GM23338 (cell line): ENCODE data around the gene SPAAR. TPM values are rescaled to one million over a fixed set of nuclear protein-coding genes. Genes with fewer than 3 reads are reported as not detected.

ENCODE experiments used
- ATAC-seq: fragments of 200-7000 bp; cut with Tn5 transposase; 3 replicates; pipeline ENCODE4 v1.9.1; 2020
- DNase-seq: peaks from one replicate; pipeline ENCODE4 v3.0.0-alpha.2; 2015; ENCODE audit warnings: low spot score
- H2AFZ ChIP-seq: fragments of 200-600 bp; sonication (generic); 2 replicates; pipeline ENCODE4 v1.8.0; 2016; ENCODE audit warnings: antibody characterized with exemption, mild to moderate bottlenecking, moderate library complexity
- H3F3A ChIP-seq: fragments of 200-600 bp; sonication (generic); replicated peaks from 2 replicates; pipeline ENCODE4 v1.8.0; 2017; ENCODE audit warnings: antibody characterized with exemption, mixed run types, low read depth
- H3K27ac ChIP-seq: fragments of 200-600 bp; sonication (generic); 2 replicates; pipeline ENCODE4 v1.6.1; 2016; ENCODE audit warnings: low read depth
- H3K27me3 ChIP-seq: fragments of 200-600 bp; sonication (generic); 2 replicates; pipeline ENCODE4 v1.8.0; 2016; ENCODE audit warnings: mild to moderate bottlenecking, mixed run types, moderate library complexity; ENCODE audit not compliant: insufficient read depth
- H3K36me3 ChIP-seq: fragments of 200-600 bp; sonication (generic); 2 replicates; pipeline ENCODE4 v1.8.0; 2016; ENCODE audit warnings: mild to moderate bottlenecking; ENCODE audit not compliant: insufficient read depth
- H3K4me1 ChIP-seq: fragments of 200-600 bp; sonication (generic); 2 replicates; pipeline ENCODE4 v1.8.0; 2016; ENCODE audit warnings: mild to moderate bottlenecking, moderate library complexity; ENCODE audit not compliant: insufficient read depth
- H3K4me2 ChIP-seq: fragments of 200-600 bp; sonication (generic); 2 replicates; pipeline ENCODE4 v1.7.1; 2017; ENCODE audit warnings: mixed run types
- H3K4me3 ChIP-seq: fragments of 200-600 bp; sonication (generic); 2 replicates; pipeline ENCODE4 v1.6.1; 2016; ENCODE audit warnings: mixed run types
- H3K79me2 ChIP-seq: fragments of 200-600 bp; sonication (generic); replicated peaks from 2 replicates; pipeline ENCODE4 v1.8.0; 2017; ENCODE audit warnings: mild to moderate bottlenecking; ENCODE audit not compliant: insufficient read depth
- H3K9me2 ChIP-seq: fragments of 200-600 bp; sonication (generic); 2 replicates; pipeline ENCODE4 v1.8.0; 2017; ENCODE audit not compliant: insufficient read depth
- H4K20me1 ChIP-seq: fragments of 200-600 bp; sonication (generic); replicated peaks from 2 replicates; pipeline ENCODE4 v1.8.0; 2017; ENCODE audit warnings: mild to moderate bottlenecking; ENCODE audit not compliant: insufficient read depth
- H3K27ac Mint-ChIP-seq: 2 replicates; pipeline ENCODE4 v1.8.0; 2020; ENCODE audit warnings: inconsistent platforms, mild to moderate bottlenecking, moderate library complexity, mixed read lengths
- H3K27me3 Mint-ChIP-seq: 3 replicates; pipeline ENCODE4 v1.8.0; 2022; ENCODE audit warnings: low read depth, mild to moderate bottlenecking, moderate library complexity, mixed read lengths, inconsistent platforms; ENCODE audit not compliant: insufficient read depth, poor library complexity
- H3K36me3 Mint-ChIP-seq: 3 replicates; pipeline ENCODE4 v1.8.0; 2021; ENCODE audit warnings: low read depth, mild to moderate bottlenecking, inconsistent platforms, moderate library complexity, mixed read lengths
- H3K4me1 Mint-ChIP-seq: 3 replicates; pipeline ENCODE4 v1.8.0; 2020; ENCODE audit warnings: mild to moderate bottlenecking, inconsistent platforms, mixed read lengths
- H3K4me3 Mint-ChIP-seq: 3 replicates; pipeline ENCODE4 v1.8.0; 2021; ENCODE audit warnings: moderate library complexity, mild to moderate bottlenecking, inconsistent platforms, mixed read lengths
- H3K9me3 Mint-ChIP-seq: 3 replicates; pipeline ENCODE4 v1.8.0; 2020; ENCODE audit warnings: moderate library complexity, mild to moderate bottlenecking, inconsistent platforms, mixed read lengths
- CREB1 ChIP-seq: fragments of 250-450 bp; sonication (Bioruptor Pico); IDR thresholded peaks from 2 replicates; pipeline ENCODE4 v1.5.0; 2020; ENCODE audit warnings: low read depth, mild to moderate bottlenecking, moderate library complexity
- EZH2 ChIP-seq: fragments of 200-600 bp; sonication (generic); IDR thresholded peaks from one replicate; pipeline ENCODE4 v1.8.0; 2017; ENCODE audit warnings: antibody characterized with exemption, mild to moderate bottlenecking, low read depth; ENCODE audit not compliant: unreplicated experiment
- EZH2phosphoT487 ChIP-seq: fragments of 200-600 bp; sonication (generic); IDR thresholded peaks from one replicate; pipeline ENCODE4 v1.8.1; 2018; ENCODE audit warnings: antibody characterized with exemption; ENCODE audit not compliant: unreplicated experiment
- JUNB ChIP-seq: IDR thresholded peaks from one replicate; pipeline ENCODE4 v1.6.1; 2016; ENCODE audit warnings: antibody characterized with exemption; ENCODE audit not compliant: unreplicated experiment
- NANOG ChIP-seq: IDR thresholded peaks from 2 replicates; pipeline ENCODE4 v1.6.1; 2016; ENCODE audit warnings: antibody characterized with exemption, borderline replicate concordance
- POLR2AphosphoS5 ChIP-seq: IDR thresholded peaks from 2 replicates; pipeline ENCODE4 v1.6.1; 2016; ENCODE audit warnings: antibody characterized with exemption, low read depth
- STAT1 ChIP-seq: IDR thresholded peaks from one replicate; pipeline ENCODE4 v1.6.1; 2016; ENCODE audit warnings: antibody characterized with exemption; ENCODE audit not compliant: unreplicated experiment
- ZNF114 ChIP-seq: fragments of 250-450 bp; sonication (Bioruptor Pico); IDR thresholded peaks from 2 replicates; pipeline ENCODE4 v1.5.0; 2020; ENCODE audit warnings: mild to moderate bottlenecking, moderate library complexity
- ZNF331 ChIP-seq: fragments of 250-450 bp; sonication (Bioruptor Pico); IDR thresholded peaks from 2 replicates; pipeline ENCODE4 v1.5.0; 2020; ENCODE audit warnings: low read depth, mild to moderate bottlenecking, moderate library complexity
- polyA plus RNA-seq: library from polyadenylated mRNA; unstranded; fragments of >200 nt; fragmentation: Nextera tagmentation; extraction: Ambion mirVana; gene quantifications from 2 replicates; pipeline ENCODE4 v1.2.1, GENCODE V29; 2016
- total RNA-seq: library from RNA; depleted of rRNA; stranded (reverse); fragments of >200 nt; shearing (Covaris generic); gene quantifications from 2 replicates; pipeline ENCODE4 v1.2.3, GENCODE V29; 2014
- TF ChIP-seq, protein P1 (sequence below): IDR thresholded peaks from one replicate; pipeline ENCODE4 v1.6.1; 2018; ENCODE audit warnings: antibody characterized with exemption; ENCODE audit not compliant: unreplicated experiment
- TF ChIP-seq, protein P2 (sequence below): IDR thresholded peaks from 2 replicates; pipeline ENCODE4 v1.6.1; 2016; ENCODE audit warnings: antibody characterized with exemption
- TF ChIP-seq, protein P3 (sequence below), 2 experiments: fragments of 200-600 bp in 1 of 2; sonication (generic) in 1 of 2; conservative IDR thresholded peaks; 2 replicates each; pipeline versions ENCODE4 v1.5.1 to v1.6.1; 2016 to 2017; ENCODE audit warnings: antibody characterized with exemption in 2 of 2, low read depth in 2 of 2, mild to moderate bottlenecking in 2 of 2, moderate library complexity in 1 of 2
- TF ChIP-seq, protein P4 (sequence below): fragments of 250-450 bp; sonication (Bioruptor Pico); IDR thresholded peaks from 2 replicates; pipeline ENCODE4 v1.5.0; 2020; ENCODE audit warnings: mild to moderate bottlenecking, moderate library complexity

The SPAAR gene
- total and polyA plus RNA-seq, 2 experiments from 2014 or later = not detected

DNA sequence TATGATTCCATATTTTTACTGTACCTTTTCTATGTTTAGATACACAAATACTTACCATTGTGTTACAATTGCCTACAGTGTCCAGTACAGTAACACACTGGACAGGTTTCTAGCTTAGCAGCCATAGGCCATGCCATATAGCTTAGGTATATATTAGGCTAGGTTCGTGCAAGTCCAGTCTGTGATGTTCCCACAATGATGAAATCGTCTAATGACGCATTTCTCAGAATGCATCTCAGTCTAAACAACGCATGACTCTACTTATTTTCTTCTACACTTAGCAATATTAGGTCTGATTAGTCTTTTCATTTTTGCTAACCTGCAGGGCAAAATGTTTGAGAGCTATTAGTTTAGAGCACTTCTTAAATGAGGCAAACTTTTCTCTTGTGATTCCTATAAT, 26.0 kb downstream of the SPAAR start:
- H3K36me3 Mint-ChIP-seq = no peaks in the 10 kb centered on the region
- no peak overlapping the region for H3K4me3 ChIP-seq
- H3K4me2 ChIP-seq = no peak overlapping the region
- DNase-seq (no peak), ATAC-seq (no peak)
- no peaks in the 10 kb centered on the region for H3K27me3 Mint-ChIP-seq
- no peak overlapping the region for H2AFZ ChIP-seq
- H4K20me1 ChIP-seq = no peaks in the 10 kb centered on the region
- H3K36me3 ChIP-seq = no peaks in the 10 kb centered on the region
- H3K27ac ChIP-seq = no peak overlapping the region
- H3K27me3 ChIP-seq = no peaks in the 10 kb centered on the region
- H3F3A ChIP-seq = no peaks in the 10 kb centered on the region
- no peak overlapping the region for H3K27ac Mint-ChIP-seq
- no peaks in the 10 kb centered on the region for H3K79me2 ChIP-seq
- no peak for TF ChIP-seq CREB1 (CRISPR knock-in tag)
- no peak for TF ChIP-seq NANOG
- TF ChIP-seq ZNF114 (CRISPR knock-in tag) = no peak
- TF ChIP-seq, protein P1, sequence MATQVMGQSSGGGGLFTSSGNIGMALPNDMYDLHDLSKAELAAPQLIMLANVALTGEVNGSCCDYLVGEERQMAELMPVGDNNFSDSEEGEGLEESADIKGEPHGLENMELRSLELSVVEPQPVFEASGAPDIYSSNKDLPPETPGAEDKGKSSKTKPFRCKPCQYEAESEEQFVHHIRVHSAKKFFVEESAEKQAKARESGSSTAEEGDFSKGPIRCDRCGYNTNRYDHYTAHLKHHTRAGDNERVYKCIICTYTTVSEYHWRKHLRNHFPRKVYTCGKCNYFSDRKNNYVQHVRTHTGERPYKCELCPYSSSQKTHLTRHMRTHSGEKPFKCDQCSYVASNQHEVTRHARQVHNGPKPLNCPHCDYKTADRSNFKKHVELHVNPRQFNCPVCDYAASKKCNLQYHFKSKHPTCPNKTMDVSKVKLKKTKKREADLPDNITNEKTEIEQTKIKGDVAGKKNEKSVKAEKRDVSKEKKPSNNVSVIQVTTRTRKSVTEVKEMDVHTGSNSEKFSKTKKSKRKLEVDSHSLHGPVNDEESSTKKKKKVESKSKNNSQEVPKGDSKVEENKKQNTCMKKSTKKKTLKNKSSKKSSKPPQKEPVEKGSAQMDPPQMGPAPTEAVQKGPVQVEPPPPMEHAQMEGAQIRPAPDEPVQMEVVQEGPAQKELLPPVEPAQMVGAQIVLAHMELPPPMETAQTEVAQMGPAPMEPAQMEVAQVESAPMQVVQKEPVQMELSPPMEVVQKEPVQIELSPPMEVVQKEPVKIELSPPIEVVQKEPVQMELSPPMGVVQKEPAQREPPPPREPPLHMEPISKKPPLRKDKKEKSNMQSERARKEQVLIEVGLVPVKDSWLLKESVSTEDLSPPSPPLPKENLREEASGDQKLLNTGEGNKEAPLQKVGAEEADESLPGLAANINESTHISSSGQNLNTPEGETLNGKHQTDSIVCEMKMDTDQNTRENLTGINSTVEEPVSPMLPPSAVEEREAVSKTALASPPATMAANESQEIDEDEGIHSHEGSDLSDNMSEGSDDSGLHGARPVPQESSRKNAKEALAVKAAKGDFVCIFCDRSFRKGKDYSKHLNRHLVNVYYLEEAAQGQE = no peak
- no peak for TF ChIP-seq STAT1
- TF ChIP-seq EZH2 = no peak
- TF ChIP-seq EZH2phosphoT487 = no peak
- TF ChIP-seq, protein P2, sequence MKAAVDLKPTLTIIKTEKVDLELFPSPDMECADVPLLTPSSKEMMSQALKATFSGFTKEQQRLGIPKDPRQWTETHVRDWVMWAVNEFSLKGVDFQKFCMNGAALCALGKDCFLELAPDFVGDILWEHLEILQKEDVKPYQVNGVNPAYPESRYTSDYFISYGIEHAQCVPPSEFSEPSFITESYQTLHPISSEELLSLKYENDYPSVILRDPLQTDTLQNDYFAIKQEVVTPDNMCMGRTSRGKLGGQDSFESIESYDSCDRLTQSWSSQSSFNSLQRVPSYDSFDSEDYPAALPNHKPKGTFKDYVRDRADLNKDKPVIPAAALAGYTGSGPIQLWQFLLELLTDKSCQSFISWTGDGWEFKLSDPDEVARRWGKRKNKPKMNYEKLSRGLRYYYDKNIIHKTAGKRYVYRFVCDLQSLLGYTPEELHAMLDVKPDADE = no peak
- TF ChIP-seq JUNB = no peak
- TF ChIP-seq, protein P3, sequence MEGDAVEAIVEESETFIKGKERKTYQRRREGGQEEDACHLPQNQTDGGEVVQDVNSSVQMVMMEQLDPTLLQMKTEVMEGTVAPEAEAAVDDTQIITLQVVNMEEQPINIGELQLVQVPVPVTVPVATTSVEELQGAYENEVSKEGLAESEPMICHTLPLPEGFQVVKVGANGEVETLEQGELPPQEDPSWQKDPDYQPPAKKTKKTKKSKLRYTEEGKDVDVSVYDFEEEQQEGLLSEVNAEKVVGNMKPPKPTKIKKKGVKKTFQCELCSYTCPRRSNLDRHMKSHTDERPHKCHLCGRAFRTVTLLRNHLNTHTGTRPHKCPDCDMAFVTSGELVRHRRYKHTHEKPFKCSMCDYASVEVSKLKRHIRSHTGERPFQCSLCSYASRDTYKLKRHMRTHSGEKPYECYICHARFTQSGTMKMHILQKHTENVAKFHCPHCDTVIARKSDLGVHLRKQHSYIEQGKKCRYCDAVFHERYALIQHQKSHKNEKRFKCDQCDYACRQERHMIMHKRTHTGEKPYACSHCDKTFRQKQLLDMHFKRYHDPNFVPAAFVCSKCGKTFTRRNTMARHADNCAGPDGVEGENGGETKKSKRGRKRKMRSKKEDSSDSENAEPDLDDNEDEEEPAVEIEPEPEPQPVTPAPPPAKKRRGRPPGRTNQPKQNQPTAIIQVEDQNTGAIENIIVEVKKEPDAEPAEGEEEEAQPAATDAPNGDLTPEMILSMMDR (conservative IDR thresholded peaks at IDR 0.05; ENCODE audit: low read depth in 2 of 2) = no peak
- TF ChIP-seq ZNF331 = no peak
- TF ChIP-seq POLR2AphosphoS5 = no peak
- TF ChIP-seq, protein P4, sequence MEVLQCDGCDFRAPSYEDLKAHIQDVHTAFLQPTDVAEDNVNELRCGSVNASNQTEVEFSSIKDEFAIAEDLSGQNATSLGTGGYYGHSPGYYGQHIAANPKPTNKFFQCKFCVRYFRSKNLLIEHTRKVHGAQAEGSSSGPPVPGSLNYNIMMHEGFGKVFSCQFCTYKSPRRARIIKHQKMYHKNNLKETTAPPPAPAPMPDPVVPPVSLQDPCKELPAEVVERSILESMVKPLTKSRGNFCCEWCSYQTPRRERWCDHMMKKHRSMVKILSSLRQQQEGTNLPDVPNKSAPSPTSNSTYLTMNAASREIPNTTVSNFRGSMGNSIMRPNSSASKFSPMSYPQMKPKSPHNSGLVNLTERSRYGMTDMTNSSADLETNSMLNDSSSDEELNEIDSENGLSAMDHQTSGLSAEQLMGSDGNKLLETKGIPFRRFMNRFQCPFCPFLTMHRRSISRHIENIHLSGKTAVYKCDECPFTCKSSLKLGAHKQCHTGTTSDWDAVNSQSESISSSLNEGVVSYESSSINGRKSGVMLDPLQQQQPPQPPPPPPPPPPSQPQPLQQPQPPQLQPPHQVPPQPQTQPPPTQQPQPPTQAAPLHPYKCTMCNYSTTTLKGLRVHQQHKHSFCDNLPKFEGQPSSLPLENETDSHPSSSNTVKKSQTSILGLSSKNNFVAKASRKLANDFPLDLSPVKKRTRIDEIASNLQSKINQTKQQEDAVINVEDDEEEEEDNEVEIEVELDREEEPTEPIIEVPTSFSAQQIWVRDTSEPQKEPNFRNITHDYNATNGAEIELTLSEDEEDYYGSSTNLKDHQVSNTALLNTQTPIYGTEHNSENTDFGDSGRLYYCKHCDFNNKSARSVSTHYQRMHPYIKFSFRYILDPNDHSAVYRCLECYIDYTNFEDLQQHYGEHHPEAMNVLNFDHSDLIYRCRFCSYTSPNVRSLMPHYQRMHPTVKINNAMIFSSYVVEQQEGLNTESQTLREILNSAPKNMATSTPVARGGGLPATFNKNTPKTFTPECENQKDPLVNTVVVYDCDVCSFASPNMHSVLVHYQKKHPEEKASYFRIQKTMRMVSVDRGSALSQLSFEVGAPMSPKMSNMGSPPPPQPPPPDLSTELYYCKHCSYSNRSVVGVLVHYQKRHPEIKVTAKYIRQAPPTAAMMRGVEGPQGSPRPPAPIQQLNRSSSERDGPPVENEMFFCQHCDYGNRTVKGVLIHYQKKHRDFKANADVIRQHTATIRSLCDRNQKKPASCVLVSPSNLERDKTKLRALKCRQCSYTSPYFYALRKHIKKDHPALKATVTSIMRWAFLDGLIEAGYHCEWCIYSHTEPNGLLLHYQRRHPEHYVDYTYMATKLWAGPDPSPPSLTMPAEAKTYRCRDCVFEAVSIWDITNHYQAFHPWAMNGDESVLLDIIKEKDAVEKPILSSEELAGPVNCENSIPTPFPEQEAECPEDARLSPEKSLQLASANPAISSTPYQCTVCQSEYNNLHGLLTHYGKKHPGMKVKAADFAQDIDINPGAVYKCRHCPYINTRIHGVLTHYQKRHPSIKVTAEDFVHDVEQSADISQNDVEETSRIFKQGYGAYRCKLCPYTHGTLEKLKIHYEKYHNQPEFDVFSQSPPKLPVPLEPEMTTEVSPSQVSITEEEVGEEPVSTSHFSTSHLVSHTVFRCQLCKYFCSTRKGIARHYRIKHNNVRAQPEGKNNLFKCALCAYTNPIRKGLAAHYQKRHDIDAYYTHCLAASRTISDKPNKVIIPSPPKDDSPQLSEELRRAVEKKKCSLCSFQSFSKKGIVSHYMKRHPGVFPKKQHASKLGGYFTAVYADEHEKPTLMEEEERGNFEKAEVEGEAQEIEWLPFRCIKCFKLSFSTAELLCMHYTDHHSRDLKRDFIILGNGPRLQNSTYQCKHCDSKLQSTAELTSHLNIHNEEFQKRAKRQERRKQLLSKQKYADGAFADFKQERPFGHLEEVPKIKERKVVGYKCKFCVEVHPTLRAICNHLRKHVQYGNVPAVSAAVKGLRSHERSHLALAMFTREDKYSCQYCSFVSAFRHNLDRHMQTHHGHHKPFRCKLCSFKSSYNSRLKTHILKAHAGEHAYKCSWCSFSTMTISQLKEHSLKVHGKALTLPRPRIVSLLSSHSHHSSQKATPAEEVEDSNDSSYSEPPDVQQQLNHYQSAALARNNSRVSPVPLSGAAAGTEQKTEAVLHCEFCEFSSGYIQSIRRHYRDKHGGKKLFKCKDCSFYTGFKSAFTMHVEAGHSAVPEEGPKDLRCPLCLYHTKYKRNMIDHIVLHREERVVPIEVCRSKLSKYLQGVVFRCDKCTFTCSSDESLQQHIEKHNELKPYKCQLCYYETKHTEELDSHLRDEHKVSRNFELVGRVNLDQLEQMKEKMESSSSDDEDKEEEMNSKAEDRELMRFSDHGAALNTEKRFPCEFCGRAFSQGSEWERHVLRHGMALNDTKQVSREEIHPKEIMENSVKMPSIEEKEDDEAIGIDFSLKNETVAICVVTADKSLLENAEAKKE (CRISPR knock-in tag) = no peak
- no peaks in the 10 kb centered on the region for H3K4me1 ChIP-seq
- H3K9me3 Mint-ChIP-seq = no peaks in the 10 kb centered on the region; the same call in 2 of the 3 replicates
- no peaks in the 10 kb centered on the region for H3K4me1 Mint-ChIP-seq
- no peaks in the 10 kb centered on the region for H3K9me2 ChIP-seq
- H3K4me3 Mint-ChIP-seq = no peak overlapping the region
